ENCODE data around the gene SLC22A23.

The SLC22A23 gene

DNA sequence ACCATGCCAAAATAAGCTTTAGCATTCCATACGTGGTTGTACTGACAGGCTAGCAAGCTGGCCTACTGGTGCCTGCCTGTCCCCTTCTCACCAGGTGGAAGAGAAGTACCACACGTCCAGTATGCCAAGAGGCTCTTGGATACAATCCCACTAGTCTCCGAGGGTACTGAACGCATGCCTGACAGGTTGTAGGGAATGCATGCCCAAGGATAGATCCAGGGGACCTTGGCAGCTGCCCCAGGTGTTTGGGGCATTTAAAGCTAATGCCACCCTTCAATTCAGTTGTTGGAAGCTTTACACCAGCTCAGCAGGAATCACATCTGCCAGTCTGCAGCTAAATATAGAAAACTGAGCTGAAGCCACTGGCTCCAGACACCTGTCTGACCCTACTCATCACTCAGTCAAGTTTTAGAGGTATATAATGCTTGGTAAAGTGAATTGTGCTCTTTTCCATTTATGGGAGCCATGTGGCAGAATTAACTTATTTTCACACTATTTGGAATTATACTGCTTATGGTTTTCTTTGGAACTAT is 234.3 kb downstream of the SLC22A23 start:
- DNase-seq (ENCODE audit: low spot score) = no peak

DNA sequence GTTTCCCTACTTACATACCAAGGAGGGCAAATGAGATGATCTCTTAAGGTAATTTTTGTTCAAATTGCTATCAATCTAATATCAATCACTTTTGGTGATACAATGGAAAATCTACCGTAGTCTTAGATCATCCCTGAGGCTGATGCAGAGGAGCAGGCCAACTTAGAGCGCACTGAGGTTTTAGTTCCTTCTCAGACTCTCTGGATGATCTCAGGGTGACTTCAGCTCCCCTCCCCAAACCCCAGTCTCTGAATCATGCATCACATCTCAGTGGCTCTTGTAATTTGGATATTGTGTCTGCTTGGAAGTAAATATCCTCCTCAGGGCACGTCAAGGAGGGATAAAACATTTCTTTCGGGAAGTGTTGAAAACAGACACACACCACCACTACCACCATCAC is 235.3 kb downstream of the SLC22A23 start:
- no peak for DNase-seq (ENCODE audit: low spot score)

DNA sequence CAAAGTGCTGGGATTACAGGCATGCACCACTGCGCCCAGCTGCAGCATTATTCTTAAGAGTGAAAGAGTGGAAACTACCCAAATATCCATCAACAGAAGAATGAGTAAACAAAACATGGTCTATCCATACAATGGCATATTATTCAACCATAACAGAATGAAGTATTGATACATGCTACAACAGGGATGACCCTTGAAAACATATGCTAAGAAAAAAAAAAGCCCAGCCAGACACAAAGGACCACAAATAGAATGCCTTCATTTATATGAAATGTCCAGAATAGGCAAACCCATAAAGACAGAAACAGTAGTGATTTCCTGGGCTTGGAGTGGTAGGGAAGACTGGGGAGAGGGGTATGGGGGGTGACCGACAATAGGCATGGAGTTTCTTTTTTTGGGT is 236.5 kb downstream of the SLC22A23 start:
- DNase-seq (ENCODE audit: low spot score) = no peak

All from GM03348 (cell line).